WTC11 (cell line): ENCODE data around the gene RCHY1.

Source experiments
- CBFB ChIP-seq: sonication (generic); formaldehyde crosslinking; IDR thresholded peaks from 2 replicates; pipeline ENCODE4 v1.8.1; 2022; ENCODE audit warnings: mild to moderate bottlenecking, low read depth, missing genetic modification reagents
- CREB1 ChIP-seq: sonication (generic); formaldehyde crosslinking; IDR thresholded peaks from 2 replicates; pipeline ENCODE4 v1.8.0; 2023; ENCODE audit warnings: mild to moderate bottlenecking, missing genetic modification reagents
- ETV6 ChIP-seq: sonication (generic); formaldehyde crosslinking; IDR thresholded peaks from 2 replicates; pipeline ENCODE4 v1.8.1; 2022; ENCODE audit warnings: mild to moderate bottlenecking, missing genetic modification reagents
- FOXK1 ChIP-seq: sonication (generic); formaldehyde crosslinking; IDR thresholded peaks from 2 replicates; pipeline ENCODE4 v1.8.0; 2022; ENCODE audit warnings: mild to moderate bottlenecking, moderate library complexity, missing genetic modification reagents
- TF ChIP-seq, protein P1 (sequence below): fragments of 200-600 bp; IDR thresholded peaks from 2 replicates; pipeline ENCODE4 v1.8.0; 2022; ENCODE audit warnings: antibody characterized with exemption
- TF ChIP-seq, protein P2 (sequence below): sonication (generic); formaldehyde crosslinking; IDR thresholded peaks from 2 replicates; pipeline ENCODE4 v1.8.0; 2022; ENCODE audit warnings: mild to moderate bottlenecking, missing genetic modification reagents
- TF ChIP-seq, protein P3 (sequence below): sonication (generic); formaldehyde crosslinking; IDR thresholded peaks from 2 replicates; pipeline ENCODE4 v1.8.1; 2022; ENCODE audit warnings: low read depth, mild to moderate bottlenecking, moderate library complexity, missing genetic modification reagents, borderline replicate concordance
- TF ChIP-seq, protein P4 (sequence below): sonication (generic); formaldehyde crosslinking; IDR thresholded peaks from 2 replicates; pipeline ENCODE4 v1.8.1; 2023; ENCODE audit warnings: mild to moderate bottlenecking, moderate library complexity, missing genetic modification reagents
- TF ChIP-seq, protein P5 (sequence below): sonication (generic); formaldehyde crosslinking; IDR thresholded peaks from 2 replicates; pipeline ENCODE4 v1.8.1; 2022; ENCODE audit warnings: low read depth, missing genetic modification reagents, borderline replicate concordance

DNA sequence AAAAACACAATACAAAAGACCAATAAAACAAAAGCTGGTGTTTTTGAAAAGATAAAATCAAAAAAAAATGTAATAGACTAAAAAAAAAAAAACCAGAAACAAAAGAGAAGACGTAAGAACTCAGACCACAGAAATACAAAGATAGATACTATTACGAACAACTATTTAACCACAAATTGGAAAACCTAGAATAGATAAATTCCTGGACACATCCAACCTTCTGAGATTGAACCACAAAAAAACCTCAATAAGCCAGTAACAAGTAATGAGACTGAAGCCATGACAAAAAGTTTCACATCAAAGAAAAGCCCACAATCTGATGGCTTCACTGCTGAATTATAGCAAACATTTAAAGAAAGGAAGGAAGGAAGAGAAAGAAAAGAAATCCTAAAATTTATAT lies 16.2 kb downstream of the RCHY1 start:
- TF ChIP-seq, protein P1, sequence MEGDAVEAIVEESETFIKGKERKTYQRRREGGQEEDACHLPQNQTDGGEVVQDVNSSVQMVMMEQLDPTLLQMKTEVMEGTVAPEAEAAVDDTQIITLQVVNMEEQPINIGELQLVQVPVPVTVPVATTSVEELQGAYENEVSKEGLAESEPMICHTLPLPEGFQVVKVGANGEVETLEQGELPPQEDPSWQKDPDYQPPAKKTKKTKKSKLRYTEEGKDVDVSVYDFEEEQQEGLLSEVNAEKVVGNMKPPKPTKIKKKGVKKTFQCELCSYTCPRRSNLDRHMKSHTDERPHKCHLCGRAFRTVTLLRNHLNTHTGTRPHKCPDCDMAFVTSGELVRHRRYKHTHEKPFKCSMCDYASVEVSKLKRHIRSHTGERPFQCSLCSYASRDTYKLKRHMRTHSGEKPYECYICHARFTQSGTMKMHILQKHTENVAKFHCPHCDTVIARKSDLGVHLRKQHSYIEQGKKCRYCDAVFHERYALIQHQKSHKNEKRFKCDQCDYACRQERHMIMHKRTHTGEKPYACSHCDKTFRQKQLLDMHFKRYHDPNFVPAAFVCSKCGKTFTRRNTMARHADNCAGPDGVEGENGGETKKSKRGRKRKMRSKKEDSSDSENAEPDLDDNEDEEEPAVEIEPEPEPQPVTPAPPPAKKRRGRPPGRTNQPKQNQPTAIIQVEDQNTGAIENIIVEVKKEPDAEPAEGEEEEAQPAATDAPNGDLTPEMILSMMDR: no peak
- TF ChIP-seq, protein P2, sequence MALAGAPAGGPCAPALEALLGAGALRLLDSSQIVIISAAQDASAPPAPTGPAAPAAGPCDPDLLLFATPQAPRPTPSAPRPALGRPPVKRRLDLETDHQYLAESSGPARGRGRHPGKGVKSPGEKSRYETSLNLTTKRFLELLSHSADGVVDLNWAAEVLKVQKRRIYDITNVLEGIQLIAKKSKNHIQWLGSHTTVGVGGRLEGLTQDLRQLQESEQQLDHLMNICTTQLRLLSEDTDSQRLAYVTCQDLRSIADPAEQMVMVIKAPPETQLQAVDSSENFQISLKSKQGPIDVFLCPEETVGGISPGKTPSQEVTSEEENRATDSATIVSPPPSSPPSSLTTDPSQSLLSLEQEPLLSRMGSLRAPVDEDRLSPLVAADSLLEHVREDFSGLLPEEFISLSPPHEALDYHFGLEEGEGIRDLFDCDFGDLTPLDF (CRISPR knock-in tag): no peak
- TF ChIP-seq, protein P3, sequence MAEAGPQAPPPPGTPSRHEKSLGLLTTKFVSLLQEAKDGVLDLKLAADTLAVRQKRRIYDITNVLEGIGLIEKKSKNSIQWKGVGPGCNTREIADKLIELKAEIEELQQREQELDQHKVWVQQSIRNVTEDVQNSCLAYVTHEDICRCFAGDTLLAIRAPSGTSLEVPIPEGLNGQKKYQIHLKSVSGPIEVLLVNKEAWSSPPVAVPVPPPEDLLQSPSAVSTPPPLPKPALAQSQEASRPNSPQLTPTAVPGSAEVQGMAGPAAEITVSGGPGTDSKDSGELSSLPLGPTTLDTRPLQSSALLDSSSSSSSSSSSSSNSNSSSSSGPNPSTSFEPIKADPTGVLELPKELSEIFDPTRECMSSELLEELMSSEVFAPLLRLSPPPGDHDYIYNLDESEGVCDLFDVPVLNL (CRISPR knock-in tag): no peak
- TF ChIP-seq FOXK1 (CRISPR knock-in tag): no peak
- TF ChIP-seq, protein P4, sequence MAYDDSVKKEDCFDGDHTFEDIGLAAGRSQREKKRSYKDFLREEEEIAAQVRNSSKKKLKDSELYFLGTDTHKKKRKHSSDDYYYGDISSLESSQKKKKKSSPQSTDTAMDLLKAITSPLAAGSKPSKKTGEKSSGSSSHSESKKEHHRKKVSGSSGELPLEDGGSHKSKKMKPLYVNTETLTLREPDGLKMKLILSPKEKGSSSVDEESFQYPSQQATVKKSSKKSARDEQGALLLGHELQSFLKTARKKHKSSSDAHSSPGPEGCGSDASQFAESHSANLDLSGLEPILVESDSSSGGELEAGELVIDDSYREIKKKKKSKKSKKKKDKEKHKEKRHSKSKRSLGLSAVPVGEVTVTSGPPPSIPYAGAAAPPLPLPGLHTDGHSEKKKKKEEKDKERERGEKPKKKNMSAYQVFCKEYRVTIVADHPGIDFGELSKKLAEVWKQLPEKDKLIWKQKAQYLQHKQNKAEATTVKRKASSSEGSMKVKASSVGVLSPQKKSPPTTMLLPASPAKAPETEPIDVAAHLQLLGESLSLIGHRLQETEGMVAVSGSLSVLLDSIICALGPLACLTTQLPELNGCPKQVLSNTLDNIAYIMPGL (CRISPR knock-in tag): no peak
- TF ChIP-seq ETV6 (CRISPR knock-in tag): no peak
- TF ChIP-seq CREB1 (CRISPR knock-in tag): no peak
- TF ChIP-seq, protein P5, sequence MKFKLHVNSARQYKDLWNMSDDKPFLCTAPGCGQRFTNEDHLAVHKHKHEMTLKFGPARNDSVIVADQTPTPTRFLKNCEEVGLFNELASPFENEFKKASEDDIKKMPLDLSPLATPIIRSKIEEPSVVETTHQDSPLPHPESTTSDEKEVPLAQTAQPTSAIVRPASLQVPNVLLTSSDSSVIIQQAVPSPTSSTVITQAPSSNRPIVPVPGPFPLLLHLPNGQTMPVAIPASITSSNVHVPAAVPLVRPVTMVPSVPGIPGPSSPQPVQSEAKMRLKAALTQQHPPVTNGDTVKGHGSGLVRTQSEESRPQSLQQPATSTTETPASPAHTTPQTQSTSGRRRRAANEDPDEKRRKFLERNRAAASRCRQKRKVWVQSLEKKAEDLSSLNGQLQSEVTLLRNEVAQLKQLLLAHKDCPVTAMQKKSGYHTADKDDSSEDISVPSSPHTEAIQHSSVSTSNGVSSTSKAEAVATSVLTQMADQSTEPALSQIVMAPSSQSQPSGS (CRISPR knock-in tag): no peak
- TF ChIP-seq CBFB: no peak
